Muscle layer of duodenum (tissue), 2 donors: ENCODE data around the gene GSTO2.
A peak's percentile ranks its signal among the peaks of the same experiment; 100 is the strongest.
"Not testable (repeated sequence)": the region's sequence is repeated elsewhere in the genome, so short reads cannot be mapped to it uniquely, and the experiment has no call there.

ENCODE experiments used
- H3K27ac ChIP-seq: one replicate; pipeline ENCODE4 v1.7.0; 2013; ENCODE audit warnings: mild to moderate bottlenecking, low read length
- H3K27me3 ChIP-seq: one replicate; pipeline ENCODE4 v1.7.0; 2013; ENCODE audit warnings: low read depth, mild to moderate bottlenecking, control low read depth, low read length
- H3K36me3 ChIP-seq, 2 donors: one replicate each; pipeline ENCODE4 v1.7.0; 2013; ENCODE audit warnings: low read length in 2 of 2, control low read depth in 1 of 2, mild to moderate bottlenecking in 1 of 2; ENCODE audit not compliant: insufficient read depth in 2 of 2, control insufficient read depth in 1 of 2
- H3K4me1 ChIP-seq, 2 donors: one replicate each; pipeline ENCODE4 v1.7.0; 2013; ENCODE audit warnings: low read length in 2 of 2, mild to moderate bottlenecking in 2 of 2, control low read depth in 1 of 2, moderate library complexity in 1 of 2; ENCODE audit not compliant: insufficient read depth in 2 of 2, control insufficient read depth in 1 of 2
- H3K4me3 ChIP-seq, 2 donors: one replicate each; pipeline ENCODE4 v1.7.0; 2013; ENCODE audit warnings: low read length in 2 of 2, low read depth in 1 of 2, mild to moderate bottlenecking in 1 of 2
- H3K9me3 ChIP-seq, 2 donors: one replicate each; pipeline ENCODE4 v1.7.0; 2013; ENCODE audit warnings: low read length in 2 of 2, control low read depth in 1 of 2, mild to moderate bottlenecking in 1 of 2; ENCODE audit not compliant: control insufficient read depth in 1 of 2
- donor health status: healthy.

GSTO2 gene

DNA sequence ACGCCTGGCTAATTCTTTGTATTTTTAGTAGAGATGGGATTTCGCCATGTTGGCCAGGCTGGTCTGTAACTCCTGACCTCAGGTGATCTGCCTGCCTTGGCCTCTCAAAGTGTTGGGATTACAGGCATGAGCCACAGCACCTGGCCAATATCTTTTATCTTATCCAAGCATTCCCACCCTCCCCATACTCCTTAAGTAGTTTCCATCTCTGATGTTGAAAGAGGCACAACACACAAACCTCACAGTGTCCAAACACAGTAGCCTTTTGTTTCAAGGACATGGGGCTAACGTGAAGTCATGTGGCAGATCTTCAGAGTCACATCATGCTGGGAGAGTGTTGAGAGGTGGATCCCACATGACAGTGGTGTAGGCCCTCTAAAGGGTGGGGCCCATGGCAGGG is 26.0 kb upstream of the GSTO2 start:
- not testable (repeated sequence) for H3K36me3 ChIP-seq, H3K27me3 ChIP-seq, H3K9me3 ChIP-seq, H3K4me3 ChIP-seq, H3K27ac ChIP-seq, H3K4me1 ChIP-seq

GRCh38 chr10:104243512-104243911 is 25.5 kb upstream of the GSTO2 start:
- H3K4me1 ChIP-seq = no peaks in the 10 kb centered on the region
- H3K9me3 ChIP-seq = no peaks in the 10 kb centered on the region
- no peaks in the 10 kb centered on the region for H3K36me3 ChIP-seq
- H3K27ac ChIP-seq = no peak overlapping the region
- no peak overlapping the region for H3K4me3 ChIP-seq
- no peaks in the 10 kb centered on the region for H3K27me3 ChIP-seq

GRCh38 chr10:104245066-104245632 is 23.8 kb upstream of the GSTO2 start:
- no peaks in the 10 kb centered on the region for H3K4me1 ChIP-seq
- no peak overlapping the region for H3K4me3 ChIP-seq
- no peaks in the 10 kb centered on the region for H3K9me3 ChIP-seq
- no peak overlapping the region for H3K27ac ChIP-seq
- no peaks in the 10 kb centered on the region for H3K27me3 ChIP-seq
- H3K36me3 ChIP-seq = no peaks in the 10 kb centered on the region

GRCh38 chr10:104246976-104247375 is 22.0 kb upstream of the GSTO2 start:
- Histone ChIP-seq H3K4me1 (no peaks in the 10 kb centered on the region), H3K27me3 (no peaks in the 10 kb centered on the region), H3K9me3 (no peaks in the 10 kb centered on the region), H3K4me3 (no peak overlapping the region), H3K27ac (no peak overlapping the region), H3K36me3 (no peaks in the 10 kb centered on the region)

DNA sequence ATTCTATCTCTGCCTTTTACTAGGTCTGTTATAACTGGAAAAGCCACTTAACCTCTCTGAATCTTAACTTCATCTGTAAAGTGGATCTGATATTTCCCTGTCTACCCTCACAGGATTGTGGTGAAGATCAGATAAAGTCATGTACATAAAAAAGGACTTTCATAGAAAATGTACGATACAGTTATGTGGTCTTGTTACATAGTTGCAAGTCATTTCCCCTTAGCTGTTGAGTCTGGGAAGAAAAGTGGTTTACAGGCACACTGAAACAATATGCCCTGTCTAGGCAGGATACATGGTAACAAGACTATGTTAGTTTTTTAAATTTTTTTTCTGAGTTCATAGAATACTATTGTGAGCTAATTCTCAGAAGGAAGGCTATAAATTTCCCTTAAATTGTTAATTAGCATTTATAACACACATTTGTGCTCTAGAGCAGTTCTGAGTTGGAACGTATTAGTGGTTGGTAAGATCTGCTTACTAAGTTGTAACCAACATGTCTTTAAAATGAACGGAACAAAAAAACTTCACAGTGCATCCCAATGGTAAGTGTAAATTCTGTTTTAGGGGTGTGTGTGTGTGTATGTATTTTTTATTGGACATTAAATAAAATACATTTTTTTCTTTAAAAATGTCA is 21.4 kb upstream of the GSTO2 start:
- Histone ChIP-seq H3K27me3 (no peaks in the 10 kb centered on the region), H3K4me1 (no peaks in the 10 kb centered on the region), H3K9me3 (no peaks in the 10 kb centered on the region), H3K27ac (no peak overlapping the region), H3K4me3 (no peak overlapping the region), H3K36me3 (no peaks in the 10 kb centered on the region)

DNA sequence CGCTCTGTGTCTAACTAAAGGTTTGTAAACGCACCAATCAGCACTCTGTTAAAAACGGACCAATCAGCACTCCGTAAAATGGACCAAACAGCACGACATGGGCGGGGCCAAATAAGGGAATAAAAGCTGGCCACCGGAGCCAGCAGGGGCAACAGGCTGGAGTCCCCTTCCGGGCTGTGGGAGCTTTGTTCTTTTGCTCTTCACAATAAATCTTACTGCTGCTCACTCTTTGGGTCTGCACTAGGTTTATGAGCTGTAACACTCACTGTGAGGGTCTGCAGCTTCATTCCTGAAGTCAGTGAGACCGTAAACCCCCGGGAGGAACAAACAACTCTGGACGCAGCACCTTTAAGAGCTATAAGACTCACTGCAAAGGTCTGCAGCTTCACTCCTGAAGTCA is 20.1 kb upstream of the GSTO2 start:
- H3K9me3 ChIP-seq, H3K27me3 ChIP-seq, H3K27ac ChIP-seq, H3K36me3 ChIP-seq, H3K4me3 ChIP-seq, H3K4me1 ChIP-seq: not testable (repeated sequence)

- Histone ChIP-seq H3K4me3 (no peak overlapping the region), H3K9me3 (no peaks in the 10 kb centered on the region), H3K27me3 (no peaks in the 10 kb centered on the region), H3K27ac (no peak overlapping the region), H3K36me3 (peaks cover 0 to 5% of the 10 kb centered on the region in 2 donors), H3K4me1 (peaks cover 0 to 9% of the 10 kb centered on the region in 2 donors)
These were observed 18.6 kb upstream of the GSTO2 start for GRCh38 chr10:104250371-104250770.

- Histone ChIP-seq H3K27ac (no peak overlapping the region), H3K9me3 (no peaks in the 10 kb centered on the region), H3K4me3 (no peak overlapping the region), H3K36me3 (peaks cover 0 to 8% of the 10 kb centered on the region in 2 donors), H3K27me3 (no peaks in the 10 kb centered on the region), H3K4me1 (peaks cover 3 to 17% of the 10 kb centered on the region in 2 donors)
These were observed 17.5 kb upstream of the GSTO2 start for GRCh38 chr10:104251443-104251842.

GRCh38 chr10:104252368-104252767 is 16.6 kb upstream of the GSTO2 start:
- Histone ChIP-seq H3K9me3 (no peaks in the 10 kb centered on the region), H3K36me3 (peaks cover 0 to 8% of the 10 kb centered on the region in 2 donors), H3K27me3 (no peaks in the 10 kb centered on the region), H3K27ac (no peak overlapping the region), H3K4me1 (peaks cover 11 to 18% of the 10 kb centered on the region in 2 donors), H3K4me3 (no peak overlapping the region)

GRCh38 chr10:104253106-104253505 is 15.9 kb upstream of the GSTO2 start:
- Histone ChIP-seq H3K4me1 (peaks cover 11 to 18% of the 10 kb centered on the region in 2 donors), H3K27me3 (no peaks in the 10 kb centered on the region), H3K27ac (no peak overlapping the region), H3K4me3 (no peak overlapping the region), H3K9me3 (no peaks in the 10 kb centered on the region), H3K36me3 (peaks cover 5 to 9% of the 10 kb centered on the region in 2 donors)

- peaks cover 10 to 16% of the 10 kb centered on the region in 2 donors for H3K36me3 ChIP-seq
- H3K9me3 ChIP-seq = no peaks in the 10 kb centered on the region
- peaks cover 11 to 18% of the 10 kb centered on the region in 2 donors for H3K4me1 ChIP-seq
- H3K4me3 ChIP-seq = peak overlapping the region; percentile 82 to 94
- H3K27me3 ChIP-seq = no peaks in the 10 kb centered on the region
- H3K27ac ChIP-seq = peak overlapping the region; percentile 97
These were observed 15.2 kb upstream of the GSTO2 start for GRCh38 chr10:104253606-104254410.
